ENCODE results near the gene PTPRN2.
"Not testable (repeated sequence)": the region's sequence is repeated elsewhere in the genome, so short reads cannot be mapped to it uniquely, and the experiment has no call there.

The PTPRN2 gene

GRCh38 chr7:157601530-157601929, 986.1 kb downstream of the PTPRN2 start:
- no peak for DNase-seq (ENCODE audit: low read depth)

GRCh38 chr7:157599491-157599890, 988.1 kb downstream of the PTPRN2 start:
- no peak for DNase-seq (ENCODE audit: low read depth)

- DNase-seq (ENCODE audit: low read depth), result no peak
Observed at GRCh38 chr7:157597562-157597961, 990.1 kb downstream of the PTPRN2 start.

- DNase-seq (ENCODE audit: low read depth), result no peak
Observed at GRCh38 chr7:157596881-157597280, 990.7 kb downstream of the PTPRN2 start.

GRCh38 chr7:157596471-157596870, 991.2 kb downstream of the PTPRN2 start:
- no peak for DNase-seq (ENCODE audit: low read depth)

- DNase-seq (ENCODE audit: low read depth), result no peak
Observed at GRCh38 chr7:157596026-157596425, 991.6 kb downstream of the PTPRN2 start.

GRCh38 chr7:157595086-157595855, 992.4 kb downstream of the PTPRN2 start:
- DNase-seq (ENCODE audit: low read depth), result no peak

GRCh38 chr7:157594306-157594705, 993.3 kb downstream of the PTPRN2 start:
- no peak for DNase-seq (ENCODE audit: low read depth)

- no peak for DNase-seq (ENCODE audit: low read depth)
Observed at GRCh38 chr7:157593541-157593940, 994.1 kb downstream of the PTPRN2 start.

- not testable (repeated sequence) for DNase-seq (ENCODE audit: low read depth)
Observed at GRCh38 chr7:157592636-157593320, 994.8 kb downstream of the PTPRN2 start.

GRCh38 chr7:157590526-157590925, 997.1 kb downstream of the PTPRN2 start:
- DNase-seq (ENCODE audit: low read depth), result no peak

GRCh38 chr7:157589680-157590079, 997.9 kb downstream of the PTPRN2 start:
- no peak for DNase-seq (ENCODE audit: low read depth)

GRCh38 chr7:157587805-157588560, 999.6 kb downstream of the PTPRN2 start:
- DNase-seq (ENCODE audit: low read depth), result no peak

- no peak for DNase-seq (ENCODE audit: low read depth)
Observed at GRCh38 chr7:157587051-157587804, 1000.4 kb downstream of the PTPRN2 start.

- no peak for DNase-seq (ENCODE audit: low read depth)
Observed at GRCh38 chr7:157586426-157586955, 1001.1 kb downstream of the PTPRN2 start.

GRCh38 chr7:157585113-157585861, 1002.3 kb downstream of the PTPRN2 start:
- DNase-seq (ENCODE audit: low read depth), result no peak

GRCh38 chr7:157584420-157584819, 1003.2 kb downstream of the PTPRN2 start:
- no peak for DNase-seq (ENCODE audit: low read depth)

- DNase-seq (ENCODE audit: low read depth), result no peak
Observed at GRCh38 chr7:157581740-157582139, 1005.9 kb downstream of the PTPRN2 start.

GRCh38 chr7:157580324-157580723, 1007.3 kb downstream of the PTPRN2 start:
- no peak for DNase-seq (ENCODE audit: low read depth)

GRCh38 chr7:157579425-157579824, 1008.2 kb downstream of the PTPRN2 start:
- DNase-seq (ENCODE audit: low read depth), result no peak

- DNase-seq (ENCODE audit: low read depth), result no peak
Observed at GRCh38 chr7:157577796-157578339, 1009.8 kb downstream of the PTPRN2 start.

Measured in HS-5 (cell line).